ENCODE results near the gene PANK4.

PANK4 gene

DNA sequence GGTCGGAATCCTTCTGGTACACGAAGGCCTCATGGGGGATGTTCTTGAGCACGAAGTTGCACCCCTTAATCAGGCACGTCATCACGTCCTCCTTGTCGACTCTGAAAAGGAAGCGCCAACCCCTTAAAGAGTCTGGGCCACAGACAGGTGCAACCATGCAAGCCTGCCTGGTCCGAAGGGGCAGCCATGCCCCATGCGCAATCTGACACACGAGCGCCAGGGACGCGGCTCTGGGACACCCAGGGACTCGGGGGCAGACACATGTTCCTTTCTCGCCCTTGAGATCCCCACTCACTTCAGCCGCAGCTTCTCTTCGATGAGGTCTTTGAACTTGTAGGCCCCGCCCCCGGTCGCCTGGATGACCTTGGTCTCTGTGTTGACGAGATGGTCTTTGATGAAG, 5.6 kb downstream of the PANK4 start:
- no peak for DNase-seq (ENCODE audit: low read depth)
- TF ChIP-seq, protein P1, sequence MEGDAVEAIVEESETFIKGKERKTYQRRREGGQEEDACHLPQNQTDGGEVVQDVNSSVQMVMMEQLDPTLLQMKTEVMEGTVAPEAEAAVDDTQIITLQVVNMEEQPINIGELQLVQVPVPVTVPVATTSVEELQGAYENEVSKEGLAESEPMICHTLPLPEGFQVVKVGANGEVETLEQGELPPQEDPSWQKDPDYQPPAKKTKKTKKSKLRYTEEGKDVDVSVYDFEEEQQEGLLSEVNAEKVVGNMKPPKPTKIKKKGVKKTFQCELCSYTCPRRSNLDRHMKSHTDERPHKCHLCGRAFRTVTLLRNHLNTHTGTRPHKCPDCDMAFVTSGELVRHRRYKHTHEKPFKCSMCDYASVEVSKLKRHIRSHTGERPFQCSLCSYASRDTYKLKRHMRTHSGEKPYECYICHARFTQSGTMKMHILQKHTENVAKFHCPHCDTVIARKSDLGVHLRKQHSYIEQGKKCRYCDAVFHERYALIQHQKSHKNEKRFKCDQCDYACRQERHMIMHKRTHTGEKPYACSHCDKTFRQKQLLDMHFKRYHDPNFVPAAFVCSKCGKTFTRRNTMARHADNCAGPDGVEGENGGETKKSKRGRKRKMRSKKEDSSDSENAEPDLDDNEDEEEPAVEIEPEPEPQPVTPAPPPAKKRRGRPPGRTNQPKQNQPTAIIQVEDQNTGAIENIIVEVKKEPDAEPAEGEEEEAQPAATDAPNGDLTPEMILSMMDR (conservative IDR thresholded peaks at IDR 0.05; ENCODE audit: low read length), result no peak
- H3K4me3 ChIP-seq (ENCODE audit: low read length), result no peak overlapping the region

DNA sequence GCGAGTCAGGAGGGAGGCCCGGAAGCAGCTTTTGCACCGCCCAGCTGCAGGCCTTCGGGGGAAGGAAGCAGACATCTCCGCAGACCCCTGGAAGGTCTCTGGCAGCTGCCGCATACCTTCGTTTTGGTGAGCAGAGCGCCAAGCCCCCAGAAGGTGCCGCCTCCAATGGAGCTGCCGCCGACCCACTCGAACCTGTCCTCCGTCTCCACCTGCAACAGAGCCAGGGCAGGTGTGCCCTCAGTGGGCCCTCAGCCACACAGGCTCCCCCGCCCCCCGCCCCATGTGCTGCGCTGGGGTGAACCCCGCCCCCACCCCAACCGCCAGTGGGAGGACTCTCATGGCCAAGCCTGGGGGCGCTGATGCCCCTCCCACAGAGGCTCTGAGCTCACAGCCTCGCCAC, 6.2 kb downstream of the PANK4 start:
- no peak for DNase-seq (ENCODE audit: low read depth)
- TF ChIP-seq, protein P1 (conservative IDR thresholded peaks at IDR 0.05; ENCODE audit: low read length), result no peak
- H3K4me3 ChIP-seq (ENCODE audit: low read length), result no peak overlapping the region

DNA sequence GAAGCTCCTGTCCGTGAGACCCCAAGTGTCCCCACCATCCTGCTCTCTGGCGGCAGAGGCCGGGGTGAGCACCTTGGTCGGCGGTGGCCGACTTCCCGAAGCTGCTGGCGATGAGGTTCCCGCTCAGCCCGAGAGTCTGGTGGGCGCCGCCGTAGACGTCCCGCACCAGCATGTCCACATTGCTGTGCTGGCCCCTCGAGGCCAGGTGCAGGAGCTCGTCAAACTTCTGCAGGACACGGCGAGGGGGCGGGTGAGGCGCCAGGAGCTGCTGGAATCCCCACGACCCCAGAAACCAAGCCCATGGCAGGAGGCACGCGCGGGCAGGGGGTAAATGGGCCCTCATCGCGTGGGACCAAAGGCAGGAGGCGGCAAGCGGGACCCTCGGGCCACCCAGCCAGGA, 6.7 kb downstream of the PANK4 start:
- TF ChIP-seq, protein P1 (conservative IDR thresholded peaks at IDR 0.05; ENCODE audit: low read length), result no peak
- DNase-seq (ENCODE audit: low read depth), result no peak
- H3K4me3 ChIP-seq (ENCODE audit: low read length), result no peak overlapping the region

DNA sequence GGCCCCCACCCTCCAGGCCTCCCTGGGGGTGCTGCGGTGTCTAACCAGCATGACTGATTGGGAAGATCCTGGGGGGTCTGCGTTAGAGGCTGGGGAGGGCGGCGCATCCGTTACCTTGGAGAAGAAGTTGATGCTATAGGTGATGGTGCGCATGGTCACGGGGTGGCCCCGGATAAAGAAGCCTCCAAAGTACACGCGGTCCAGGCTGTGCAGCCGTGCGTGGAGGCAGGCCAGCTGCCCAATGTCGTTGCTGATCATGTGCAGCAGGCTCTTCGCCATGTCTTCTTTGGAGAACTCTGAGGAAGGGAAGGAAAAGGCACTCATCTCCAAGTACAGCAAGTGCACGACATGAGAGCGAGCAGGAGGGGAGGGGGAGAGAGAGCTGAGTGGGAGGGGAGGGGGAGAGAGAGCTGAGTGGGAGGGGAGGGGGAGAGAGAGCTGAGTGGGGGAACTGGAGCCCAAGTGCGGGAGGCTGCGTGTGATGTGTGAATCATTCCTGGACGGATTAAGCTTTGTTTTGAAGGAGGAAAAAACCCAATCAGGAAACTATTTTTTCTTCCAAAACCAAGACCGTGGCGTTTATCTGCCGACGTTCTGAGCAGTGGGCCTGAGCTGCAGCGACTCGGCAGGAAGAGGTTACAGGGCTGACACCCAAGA, 7.2 kb downstream of the PANK4 start:
- TF ChIP-seq, protein P1 (conservative IDR thresholded peaks at IDR 0.05; ENCODE audit: low read length), result no peak
- H3K4me3 ChIP-seq (ENCODE audit: low read length), result no peak overlapping the region
- no peak for DNase-seq (ENCODE audit: low read depth)

DNA sequence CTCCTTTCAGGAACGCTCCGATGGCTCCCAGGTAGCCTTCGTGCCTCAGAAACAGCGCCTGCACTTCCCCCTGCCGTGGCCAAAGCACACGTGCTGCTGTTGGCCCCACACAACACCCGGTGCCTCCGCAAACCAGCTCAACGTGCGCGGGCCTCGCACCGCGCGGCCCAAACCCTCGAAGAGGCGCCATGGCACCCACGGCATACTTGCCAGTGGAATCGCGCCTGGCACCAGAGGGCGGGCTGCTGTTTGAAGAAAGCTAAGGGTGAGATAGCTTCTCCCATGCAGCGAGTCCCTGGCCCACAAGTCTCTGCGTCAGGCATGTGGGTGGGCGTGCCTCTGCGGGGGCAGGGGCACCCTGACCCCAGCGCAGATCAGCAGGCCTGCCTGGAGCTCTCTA, 7.9 kb downstream of the PANK4 start:
- H3K4me3 ChIP-seq (ENCODE audit: low read length), result no peak overlapping the region
- DNase-seq (ENCODE audit: low read depth), result no peak
- TF ChIP-seq, protein P1 (conservative IDR thresholded peaks at IDR 0.05; ENCODE audit: low read length), result no peak

DNA sequence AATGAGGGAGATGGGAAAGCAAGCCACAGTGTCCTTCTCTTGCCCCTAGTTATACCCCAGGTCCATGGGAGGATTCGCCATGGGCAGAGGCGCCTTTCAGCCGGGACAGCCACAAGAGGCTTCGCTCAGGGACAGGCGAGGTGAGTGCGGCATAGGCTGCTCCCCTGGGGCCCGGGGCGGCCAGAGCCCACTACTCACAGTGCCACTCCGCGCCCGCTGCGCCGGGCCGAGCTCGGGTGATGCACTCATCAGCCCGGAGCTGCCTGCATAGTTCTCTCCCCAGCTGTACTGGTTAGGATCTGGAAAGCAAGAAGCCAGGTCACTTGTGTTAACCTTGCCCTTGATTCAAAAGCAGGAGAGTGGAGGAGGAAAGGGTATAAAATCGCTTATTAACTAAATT, 8.4 kb downstream of the PANK4 start:
- no peak overlapping the region for H3K4me3 ChIP-seq (ENCODE audit: low read length)
- TF ChIP-seq, protein P1 (conservative IDR thresholded peaks at IDR 0.05; ENCODE audit: low read length), result no peak
- no peak for DNase-seq (ENCODE audit: low read depth)

DNA sequence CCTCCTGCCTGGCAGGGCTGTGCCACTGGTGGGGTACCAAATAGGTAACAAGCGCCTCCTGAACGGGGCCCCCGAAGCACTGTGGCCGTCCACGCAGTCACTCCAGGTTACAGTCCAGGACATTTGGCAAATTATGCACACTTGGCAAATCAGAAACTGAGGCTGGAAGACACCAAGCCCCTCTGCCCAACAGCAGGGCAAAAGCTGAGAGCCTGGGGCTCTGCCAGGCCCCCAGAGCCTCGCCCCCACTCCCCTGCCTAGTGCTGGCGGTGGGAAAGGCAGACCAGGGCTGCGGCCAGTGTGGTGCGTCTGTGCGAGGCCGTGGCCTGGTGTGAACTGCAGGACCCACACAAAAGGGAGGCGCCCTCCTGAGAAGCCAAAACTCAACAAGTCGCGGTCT, 9.4 kb downstream of the PANK4 start:
- DNase-seq (ENCODE audit: low read depth), result no peak
- no peak overlapping the region for H3K4me3 ChIP-seq (ENCODE audit: low read length)
- TF ChIP-seq, protein P1 (conservative IDR thresholded peaks at IDR 0.05; ENCODE audit: low read length), result no peak
